ENCODE measurements around the gene BBS9.

DNA sequence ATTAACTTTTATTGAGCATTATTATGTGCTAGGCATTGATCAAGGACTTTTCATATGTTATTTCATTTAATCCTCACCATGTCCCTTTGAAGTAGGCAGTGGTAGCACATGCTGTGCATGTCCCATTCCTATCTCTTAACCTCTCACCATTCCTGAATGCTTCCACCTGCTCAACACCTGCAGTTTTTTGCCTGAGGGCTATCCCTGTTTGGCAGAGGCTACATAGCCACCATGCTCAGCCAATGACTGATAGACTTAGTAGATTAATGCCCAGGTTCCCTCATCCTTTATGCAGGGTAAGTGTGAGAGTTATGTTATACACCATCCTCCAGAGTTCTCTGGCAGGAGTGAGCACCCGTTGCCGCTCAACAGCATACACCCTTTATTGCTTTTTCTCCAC lies 387.8 kb downstream of the BBS9 start:
- TF ChIP-seq, protein P1, sequence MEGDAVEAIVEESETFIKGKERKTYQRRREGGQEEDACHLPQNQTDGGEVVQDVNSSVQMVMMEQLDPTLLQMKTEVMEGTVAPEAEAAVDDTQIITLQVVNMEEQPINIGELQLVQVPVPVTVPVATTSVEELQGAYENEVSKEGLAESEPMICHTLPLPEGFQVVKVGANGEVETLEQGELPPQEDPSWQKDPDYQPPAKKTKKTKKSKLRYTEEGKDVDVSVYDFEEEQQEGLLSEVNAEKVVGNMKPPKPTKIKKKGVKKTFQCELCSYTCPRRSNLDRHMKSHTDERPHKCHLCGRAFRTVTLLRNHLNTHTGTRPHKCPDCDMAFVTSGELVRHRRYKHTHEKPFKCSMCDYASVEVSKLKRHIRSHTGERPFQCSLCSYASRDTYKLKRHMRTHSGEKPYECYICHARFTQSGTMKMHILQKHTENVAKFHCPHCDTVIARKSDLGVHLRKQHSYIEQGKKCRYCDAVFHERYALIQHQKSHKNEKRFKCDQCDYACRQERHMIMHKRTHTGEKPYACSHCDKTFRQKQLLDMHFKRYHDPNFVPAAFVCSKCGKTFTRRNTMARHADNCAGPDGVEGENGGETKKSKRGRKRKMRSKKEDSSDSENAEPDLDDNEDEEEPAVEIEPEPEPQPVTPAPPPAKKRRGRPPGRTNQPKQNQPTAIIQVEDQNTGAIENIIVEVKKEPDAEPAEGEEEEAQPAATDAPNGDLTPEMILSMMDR (IDR thresholded peaks at IDR 0.05): no peak
- TF ChIP-seq POLR2A (IDR thresholded peaks at IDR 0.05) (no peak), POLR2AphosphoS5 (IDR thresholded peaks at IDR 0.05; ENCODE audit: insufficient read depth in 1 of 2, low read depth in 1 of 2) (no peak)
